Measurements from ENCODE around the gene PRDM4. TPM values are rescaled to one million over a fixed set of nuclear protein-coding genes. Genes with fewer than 3 reads are reported as not detected.

Gene PRDM4
- total and polyA plus RNA-seq, 3 donors from 2014 or later, result 31.1 to 36.9 (median 35.6) TPM

- H3K9me3 ChIP-seq, result no peaks in the 10 kb centered on the region
- H3K27ac ChIP-seq, result no peak overlapping the region
- intact Hi-C loops (cut with DNase I; ENCODE audit: low total_unique reads), result no loop called here
- H3K4me3 ChIP-seq, result no peak overlapping the region
- H3K27me3 ChIP-seq, result no peaks in the 10 kb centered on the region
- 97 to 100% methylated on average over 1 of the region's 1 CpG for WGBS, 2 donors
- H3K4me1 ChIP-seq, result no peaks in the 10 kb centered on the region
- TF ChIP-seq CTCF (IDR thresholded peaks at IDR 0.05) (no peak), POLR2A (IDR thresholded peaks at IDR 0.05) (no peak)
- no peak for DNase-seq
- no peaks in the 10 kb centered on the region for H3K36me3 ChIP-seq (ENCODE audit: low read depth, missing control alignments)
Observed at GRCh38 chr12:107749083-107749482, 11.9 kb downstream of the PRDM4 start.

GRCh38 chr12:107748472-107748871 is 12.5 kb downstream of the PRDM4 start:
- H3K27me3 ChIP-seq, result no peaks in the 10 kb centered on the region
- no peak overlapping the region for H3K4me3 ChIP-seq
- 82 to 85% methylated on average over 6 of the region's 6 CpGs for WGBS, 2 donors
- intact Hi-C loops (cut with DNase I; ENCODE audit: low total_unique reads), result no loop called here
- no peaks in the 10 kb centered on the region for H3K9me3 ChIP-seq
- H3K36me3 ChIP-seq (ENCODE audit: low read depth, missing control alignments), result no peaks in the 10 kb centered on the region
- TF ChIP-seq POLR2A (IDR thresholded peaks at IDR 0.05) (no peak), CTCF (IDR thresholded peaks at IDR 0.05) (no peak)
- no peak for DNase-seq
- no peak overlapping the region for H3K27ac ChIP-seq
- H3K4me1 ChIP-seq, result no peaks in the 10 kb centered on the region

GRCh38 chr12:107736914-107737313 is 24.0 kb downstream of the PRDM4 start:
- no peak for DNase-seq
- TF ChIP-seq CTCF (IDR thresholded peaks at IDR 0.05) (no peak), POLR2A (IDR thresholded peaks at IDR 0.05) (no peak)
- WGBS, 2 donors, result 88 to 95% methylated on average over 4 of the region's 4 CpGs
- intact Hi-C loops (cut with DNase I; ENCODE audit: low total_unique reads), result no loop called here
- Histone ChIP-seq H3K27me3 (no peaks in the 10 kb centered on the region), H3K9me3 (no peaks in the 10 kb centered on the region), H3K36me3 (ENCODE audit: low read depth, missing control alignments) (no peaks in the 10 kb centered on the region), H3K27ac (no peak overlapping the region), H3K4me3 (no peak overlapping the region), H3K4me1 (no peaks in the 10 kb centered on the region)

GRCh38 chr12:107735763-107736162 is 25.2 kb downstream of the PRDM4 start:
- no peaks in the 10 kb centered on the region for H3K27me3 ChIP-seq
- intact Hi-C loops (cut with DNase I; ENCODE audit: low total_unique reads), result no loop called here
- H3K4me3 ChIP-seq, result no peak overlapping the region
- H3K36me3 ChIP-seq (ENCODE audit: low read depth, missing control alignments), result no peaks in the 10 kb centered on the region
- H3K9me3 ChIP-seq, result no peaks in the 10 kb centered on the region
- no peak overlapping the region for H3K27ac ChIP-seq
- no peak for TF ChIP-seq POLR2A (IDR thresholded peaks at IDR 0.05)
- TF ChIP-seq CTCF (IDR thresholded peaks at IDR 0.05), result no peak
- WGBS, 2 donors, result 86 to 94% methylated on average over 2 of the region's 2 CpGs
- H3K4me1 ChIP-seq, result no peaks in the 10 kb centered on the region
- no peak for DNase-seq

GRCh38 chr12:107734139-107734538 is 26.8 kb downstream of the PRDM4 start:
- TF ChIP-seq CTCF (IDR thresholded peaks at IDR 0.05) (no peak), POLR2A (IDR thresholded peaks at IDR 0.05) (no peak)
- Histone ChIP-seq H3K9me3 (no peaks in the 10 kb centered on the region), H3K4me1 (no peaks in the 10 kb centered on the region), H3K27ac (no peak overlapping the region), H3K4me3 (no peak overlapping the region), H3K27me3 (no peaks in the 10 kb centered on the region), H3K36me3 (ENCODE audit: low read depth, missing control alignments) (no peaks in the 10 kb centered on the region)
- no peak for DNase-seq
- WGBS, 2 donors, result 90 to 91% methylated on average over 5 of the region's 5 CpGs
- intact Hi-C loops (cut with DNase I; ENCODE audit: low total_unique reads), result no loop called here

Measured in testis (tissue), 3 donors.